Measurements from ENCODE around the gene CXCR6. TPM values are rescaled to one million over a fixed set of nuclear protein-coding genes. Genes with fewer than 3 reads are reported as not detected.

The CXCR6 gene
- total and polyA plus RNA-seq, 2 of the 8 experiments (the other 6 are each of a cell fraction or from before 2014, with no cell fraction given) = not detected

DNA sequence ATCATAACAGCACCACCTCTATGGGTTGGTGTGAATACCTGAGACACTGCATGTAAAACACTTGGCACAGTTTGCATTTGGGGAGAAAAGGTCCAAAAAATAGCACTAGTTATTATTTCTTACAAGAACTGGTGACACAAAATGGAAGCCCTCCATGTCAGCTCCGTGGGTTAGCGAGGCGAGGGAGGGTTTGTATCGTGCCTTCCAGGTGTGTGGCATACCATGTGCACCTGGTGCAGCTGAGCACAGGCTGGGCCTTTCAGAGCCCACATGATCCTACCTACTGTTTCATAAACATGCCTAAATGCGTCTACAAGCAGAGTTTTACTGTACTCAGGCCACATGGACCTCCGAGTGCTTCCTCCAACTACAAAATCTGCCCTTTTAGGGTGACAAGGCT is 5.6 kb downstream of the CXCR6 start:
- H2BK12ac ChIP-seq (ENCODE audit: low read depth, low read length) = no peak overlapping the region
- peaks cover 0 to 4% of the 10 kb centered on the region in 2 experiments for H4K20me1 ChIP-seq (replicated peaks in 1 of 2; ENCODE audit: control insufficient read depth in 1 of 2, insufficient read depth in 2 of 2, low read length in 2 of 2)
- H3K36me3 ChIP-seq (ENCODE audit: control insufficient read depth in 2 of 4, insufficient read depth in 4 of 4, low read length in 3 of 4) = peaks cover 8 to 57% (median 49%) of the 10 kb centered on the region in 4 experiments; a peak in 7 of 8 replicates
- no peak overlapping the region for H4K5ac ChIP-seq (ENCODE audit: insufficient read length, low read depth, low read length)
- H2AK5ac ChIP-seq (ENCODE audit: low read depth, low read length) = no peak overlapping the region
- no peak overlapping the region for H3K4me2 ChIP-seq (ENCODE audit: insufficient read depth in 1 of 2, low read depth in 2 of 2, low read length in 2 of 2)
- H3K18ac ChIP-seq (ENCODE audit: extremely low read depth, low read length) = no peak overlapping the region
- CTCF ChIA-PET (ENCODE audit: partially characterized antibody) = interaction anchor here (1.1 to 1.4 kb wide), 2 partner anchors 10 to 21 kb away, joined by 3 read pairs; no protein-coding TSS in a partner anchor
- H3K9me3 ChIP-seq (ENCODE audit: insufficient read depth in 2 of 2, low read depth in 1 of 2, low read length in 1 of 2) = no peaks in the 10 kb centered on the region
- no peaks in the 10 kb centered on the region for H3K79me1 ChIP-seq (ENCODE audit: low read depth, low read length)
- no peaks in the 10 kb centered on the region for H3K4me1 ChIP-seq (replicated peaks in 1 of 4; ENCODE audit: control insufficient read depth in 3 of 4, insufficient read depth in 4 of 4, low read length in 3 of 4)
- no peak overlapping the region for H3K4me3 ChIP-seq (ENCODE audit: extremely low read depth in 1 of 4, insufficient read depth in 2 of 4, low read depth in 3 of 4, low read length in 4 of 4)
- no peak overlapping the region for H3K14ac ChIP-seq (ENCODE audit: insufficient read length)
- no peak overlapping the region for H2AFZ ChIP-seq (ENCODE audit: low read length)
- H4K8ac ChIP-seq (ENCODE audit: extremely low read depth, insufficient read depth, low read length) = no peak overlapping the region
- no peak overlapping the region for H3K4ac ChIP-seq (replicated peaks; ENCODE audit: insufficient read length, low read depth, low read length)
- H3K23ac ChIP-seq (ENCODE audit: insufficient read length) = no peak overlapping the region
- H3K27me3 ChIP-seq (replicated peaks in 1 of 4; ENCODE audit: control insufficient read depth in 3 of 4, extremely low read depth in 1 of 4, insufficient read depth in 3 of 4, low read length in 3 of 4) = no peaks in the 10 kb centered on the region
- DNase-seq (ENCODE audit: low read depth in 1 of 2, low spot score in 2 of 2) (no peak), FAIRE-seq (no peak)
- H2BK120ac ChIP-seq (replicated peaks; ENCODE audit: low read depth, low read length) = no peak overlapping the region
- no peak overlapping the region for H2BK5ac ChIP-seq (ENCODE audit: low read depth, low read length)
- no peak overlapping the region for H2BK15ac ChIP-seq (ENCODE audit: low read length)
- H2BK20ac ChIP-seq (ENCODE audit: low read length) = no peak overlapping the region
- no peak overlapping the region for H3K27ac ChIP-seq (ENCODE audit: low read depth, low read length)
- WGBS, 2 experiments (ENCODE audit: extremely low coverage in 1 of 2, insufficient coverage in 1 of 2, insufficient read length in 1 of 2, insufficient replicate concordance in 2 of 2, low coverage in 1 of 2, low lambda C conversion rate in 2 of 2, missing lambda C conversion rate in 1 of 2) = 95% methylated on average over 6 of the region's 6 CpGs; no CpG with 5 or more reads in 1 of the 2 experiments
- no peak overlapping the region for H4K91ac ChIP-seq (replicated peaks; ENCODE audit: insufficient read length, low read length)
- no peaks in the 10 kb centered on the region for H3K23me2 ChIP-seq (ENCODE audit: low read depth, low read length)
- TF ChIP-seq POLR2A (IDR thresholded peaks at IDR 0.05; ENCODE audit: control extremely low read depth in 1 of 2, low read depth in 2 of 2, low read length in 2 of 2) = no peak
- H3K56ac ChIP-seq (replicated peaks; ENCODE audit: insufficient read length, low read depth, low read length) = no peak overlapping the region
- no peaks in the 10 kb centered on the region for H3K79me2 ChIP-seq (ENCODE audit: control insufficient read depth in 1 of 2, insufficient read depth in 2 of 2, low read length in 2 of 2)
- POLR2A ChIA-PET (ENCODE audit: partially characterized antibody) = no interaction called here
- no peak overlapping the region for H3K9ac ChIP-seq (replicated peaks in 1 of 4; ENCODE audit: extremely low read depth in 1 of 4, low read depth in 3 of 4, low read length in 3 of 4)
